Measurements from ENCODE around the gene TMEM107.

The TMEM107 gene

DNA sequence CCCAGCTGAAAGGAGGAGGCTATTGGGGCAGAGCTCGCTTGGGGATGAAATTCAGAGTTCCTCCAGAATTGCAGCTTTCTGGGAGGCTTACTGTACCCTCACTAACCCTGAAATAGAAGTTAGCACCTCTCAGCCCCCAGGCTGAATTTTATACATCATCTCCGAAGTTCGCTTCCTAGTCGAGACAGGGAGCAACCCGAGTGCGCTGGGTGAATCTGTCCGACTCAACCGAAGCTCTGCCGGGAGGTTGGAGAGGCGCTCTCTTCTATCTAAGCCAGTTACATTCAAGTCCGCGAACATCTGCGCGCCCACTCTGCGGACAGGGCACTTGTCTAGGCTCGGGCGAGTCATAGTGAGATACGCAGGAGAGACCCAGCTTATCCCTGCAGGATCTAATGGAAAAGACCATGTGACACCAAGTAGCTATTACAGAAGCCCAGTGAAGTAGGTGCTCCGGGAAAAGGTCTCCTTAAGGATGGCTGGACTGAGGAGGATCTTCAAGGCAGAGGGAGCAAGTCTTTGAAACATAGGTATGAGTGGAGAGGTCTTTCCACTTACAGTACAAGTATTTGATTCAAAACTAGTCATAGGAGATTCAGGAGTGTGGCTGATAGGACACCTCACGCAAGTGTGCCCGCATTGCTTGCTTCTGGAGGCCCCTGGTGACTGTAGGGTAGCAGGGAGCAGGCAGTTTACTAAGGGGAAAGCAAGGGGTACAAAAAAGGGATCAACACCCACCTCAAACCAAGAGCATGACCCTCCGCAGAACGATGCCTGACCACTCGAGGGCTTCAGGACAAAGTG is 51.6 kb downstream of the TMEM107 start:
- peak overlapping the region; percentile 73 for H3K4me3 ChIP-seq (ENCODE audit: low read depth, low read length)
- TF ChIP-seq, protein P1, sequence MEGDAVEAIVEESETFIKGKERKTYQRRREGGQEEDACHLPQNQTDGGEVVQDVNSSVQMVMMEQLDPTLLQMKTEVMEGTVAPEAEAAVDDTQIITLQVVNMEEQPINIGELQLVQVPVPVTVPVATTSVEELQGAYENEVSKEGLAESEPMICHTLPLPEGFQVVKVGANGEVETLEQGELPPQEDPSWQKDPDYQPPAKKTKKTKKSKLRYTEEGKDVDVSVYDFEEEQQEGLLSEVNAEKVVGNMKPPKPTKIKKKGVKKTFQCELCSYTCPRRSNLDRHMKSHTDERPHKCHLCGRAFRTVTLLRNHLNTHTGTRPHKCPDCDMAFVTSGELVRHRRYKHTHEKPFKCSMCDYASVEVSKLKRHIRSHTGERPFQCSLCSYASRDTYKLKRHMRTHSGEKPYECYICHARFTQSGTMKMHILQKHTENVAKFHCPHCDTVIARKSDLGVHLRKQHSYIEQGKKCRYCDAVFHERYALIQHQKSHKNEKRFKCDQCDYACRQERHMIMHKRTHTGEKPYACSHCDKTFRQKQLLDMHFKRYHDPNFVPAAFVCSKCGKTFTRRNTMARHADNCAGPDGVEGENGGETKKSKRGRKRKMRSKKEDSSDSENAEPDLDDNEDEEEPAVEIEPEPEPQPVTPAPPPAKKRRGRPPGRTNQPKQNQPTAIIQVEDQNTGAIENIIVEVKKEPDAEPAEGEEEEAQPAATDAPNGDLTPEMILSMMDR (IDR thresholded peaks at IDR 0.05; ENCODE audit: low read depth, low read length), result no peak

DNA sequence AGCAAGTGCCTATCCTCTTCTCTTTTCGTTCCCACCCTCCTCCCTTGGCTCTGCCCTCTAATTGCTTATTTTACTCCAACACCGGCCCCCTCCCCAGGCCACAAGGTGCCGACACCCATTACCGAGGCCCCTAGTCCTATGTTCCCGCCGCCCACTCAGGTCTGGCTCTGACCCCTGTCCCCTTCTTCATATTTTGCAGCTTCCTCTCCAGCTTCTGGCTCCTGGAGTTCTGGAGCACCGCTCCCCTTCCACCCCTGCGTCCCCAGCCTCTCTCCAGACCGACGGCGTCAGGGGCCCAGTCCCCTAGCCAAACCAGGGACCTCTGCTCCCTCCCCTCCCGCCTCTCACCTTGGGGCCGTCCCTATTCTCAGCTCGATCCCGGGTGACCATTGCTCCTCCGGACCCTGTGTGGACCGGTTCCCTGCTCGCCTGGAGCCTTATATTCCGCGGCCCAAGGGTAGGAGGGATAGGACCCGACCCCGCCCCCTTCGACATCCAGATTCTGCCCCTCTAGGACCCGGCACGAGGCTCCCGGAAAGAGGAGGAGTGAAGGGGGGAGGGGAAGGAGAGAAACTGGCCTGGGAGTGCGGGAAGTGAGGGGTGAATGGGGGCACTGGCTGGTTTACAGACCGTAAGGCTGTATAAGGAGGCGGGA is 52.4 kb downstream of the TMEM107 start, which contains the start of gene HES7:
TSS of gene HES7 (minus strand) at position 412 of the 655 bp plus-strand sequence. CDS start at position 390, 22 bp downstream.
- peak within 1 kb of the TSS; percentile 70 for H3K4me3 ChIP-seq (ENCODE audit: low read depth, low read length)
- TF ChIP-seq, protein P1 (IDR thresholded peaks at IDR 0.05; ENCODE audit: low read depth, low read length), result no peak

DNA sequence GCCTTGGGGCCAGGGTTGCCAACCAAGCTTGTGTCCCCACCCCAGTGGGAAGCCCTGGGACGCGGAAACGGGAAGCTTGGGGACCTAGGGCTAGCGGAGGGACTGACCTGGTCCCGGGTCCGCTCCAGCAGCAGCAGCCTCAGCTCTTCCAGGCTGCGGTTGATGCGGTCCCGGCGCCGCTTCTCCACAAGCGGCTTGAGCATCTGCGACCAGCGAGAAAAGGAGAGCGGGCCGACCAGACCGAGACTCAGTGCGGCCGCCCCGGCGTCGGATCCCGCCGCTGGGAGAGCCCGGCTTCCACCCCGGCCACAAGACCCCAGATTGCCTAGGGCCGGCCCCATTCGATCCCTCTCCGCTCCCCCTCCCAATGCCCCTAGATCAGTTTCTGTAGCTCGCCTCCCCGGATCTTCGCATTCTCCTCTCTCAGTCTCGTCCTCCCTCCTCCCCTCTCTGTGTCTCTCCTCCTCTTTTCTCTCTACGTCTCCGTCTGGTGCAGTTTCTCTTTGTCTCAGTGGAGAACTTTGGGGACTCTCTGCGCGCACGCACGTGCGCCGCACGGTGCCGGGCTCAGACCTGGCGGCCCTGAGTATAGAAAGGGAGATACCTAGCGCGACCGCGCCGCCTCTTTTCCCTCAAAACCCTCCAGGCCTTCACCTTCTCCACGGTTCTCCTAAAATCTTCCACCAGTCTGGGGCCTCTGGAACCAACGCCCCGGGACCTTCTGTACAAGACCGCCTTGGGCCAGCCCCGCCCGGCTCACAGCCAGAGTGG is 53.1 kb downstream of the TMEM107 start:
- H3K4me3 ChIP-seq (ENCODE audit: low read depth, low read length), result peak overlapping the region; percentile 70
- TF ChIP-seq, protein P1 (IDR thresholded peaks at IDR 0.05; ENCODE audit: low read depth, low read length), result no peak

Measured in WI38 (cell line).